ENCODE data around the gene PGLYRP1. TPM values are rescaled to one million over a fixed set of nuclear protein-coding genes. Genes with fewer than 3 reads are reported as not detected.

PGLYRP1 gene
- total RNA-seq, 1 donor from 2014 or later: 3.0 TPM

GRCh38 chr19:46052896-46053295 lies 30.0 kb upstream of the PGLYRP1 start:
- TF ChIP-seq CTCF (IDR thresholded peaks at IDR 0.05): no peak
- Histone ChIP-seq H3K27ac (no peak overlapping the region), H3K9me3 (no peaks in the 10 kb centered on the region), H3K27me3 (ENCODE audit: low read depth) (peaks cover 28% of the 10 kb centered on the region), H3K36me3 (no peaks in the 10 kb centered on the region), H3K4me3 (no peak overlapping the region), H3K4me1 (no peaks in the 10 kb centered on the region)
- intact Hi-C loops (cut with DNase I): no loop called here
- ATAC-seq (no peak), DNase-seq (no peak)

- TF ChIP-seq CTCF (IDR thresholded peaks at IDR 0.05): no peak
- no peaks in the 10 kb centered on the region for H3K9me3 ChIP-seq
- no peak for DNase-seq
- no peak overlapping the region for H3K27ac ChIP-seq
- no peaks in the 10 kb centered on the region for H3K36me3 ChIP-seq
- no peaks in the 10 kb centered on the region for H3K4me1 ChIP-seq
- no peak for ATAC-seq
- no peak overlapping the region for H3K4me3 ChIP-seq
- intact Hi-C loops (cut with DNase I): no loop called here
- peaks cover 18% of the 10 kb centered on the region for H3K27me3 ChIP-seq (ENCODE audit: low read depth)
These were observed 26.7 kb upstream of the PGLYRP1 start for GRCh38 chr19:46049597-46049996.

GRCh38 chr19:46043519-46043918 lies 20.7 kb upstream of the PGLYRP1 start:
- intact Hi-C loops (cut with DNase I): no loop called here
- Histone ChIP-seq H3K4me3 (no peak overlapping the region), H3K27ac (no peak overlapping the region), H3K36me3 (no peaks in the 10 kb centered on the region), H3K9me3 (no peaks in the 10 kb centered on the region), H3K4me1 (no peaks in the 10 kb centered on the region), H3K27me3 (ENCODE audit: low read depth) (peaks cover 33% of the 10 kb centered on the region)
- ATAC-seq (no peak), DNase-seq (no peak)
- no peak for TF ChIP-seq CTCF (IDR thresholded peaks at IDR 0.05)

- no peaks in the 10 kb centered on the region for H3K4me1 ChIP-seq
- H3K27ac ChIP-seq: no peak overlapping the region
- no peak for DNase-seq
- no peaks in the 10 kb centered on the region for H3K9me3 ChIP-seq
- H3K27me3 ChIP-seq (ENCODE audit: low read depth): peaks cover 33% of the 10 kb centered on the region
- no peak for ATAC-seq
- TF ChIP-seq CTCF (IDR thresholded peaks at IDR 0.05): no peak
- H3K36me3 ChIP-seq: no peaks in the 10 kb centered on the region
- no peak overlapping the region for H3K4me3 ChIP-seq
- intact Hi-C loops (cut with DNase I): no loop called here
These were observed 19.5 kb upstream of the PGLYRP1 start for GRCh38 chr19:46042252-46042883.

- peaks cover 33% of the 10 kb centered on the region for H3K27me3 ChIP-seq (ENCODE audit: low read depth)
These were observed 18.2 kb upstream of the PGLYRP1 start, which contains the start of gene IGFL4 for GRCh38 chr19:46040952-46041500. Gene IGFL4 (minus strand): TSS chr19:46041002. CDS start chr19:46040962, 40 bp downstream.

More at GRCh38 chr19:46040952-46041500, 18.2 kb upstream of the PGLYRP1 start, which contains the start of gene IGFL4:
- no peak for TF ChIP-seq CTCF (IDR thresholded peaks at IDR 0.05)
- Histone ChIP-seq H3K4me1 (no peaks in the 10 kb centered on the region), H3K27ac (no peak within 1 kb of the TSS), H3K4me3 (no peak within 1 kb of the TSS), H3K36me3 (no peaks in the 10 kb centered on the region), H3K9me3 (no peaks in the 10 kb centered on the region)
- ATAC-seq (no peak), DNase-seq (no peak)
- intact Hi-C loops (cut with DNase I): no loop called here
